ENCODE data around the gene FBLN1.
"Not testable (repeated sequence)": the region's sequence is repeated elsewhere in the genome, so short reads cannot be mapped to it uniquely, and the experiment has no call there.

Gene FBLN1

GRCh38 chr22:45537734-45538181, 35.1 kb downstream of the FBLN1 start:
- DNase-seq (ENCODE audit: low read depth, low spot score), result no peak
- H3K4me3 ChIP-seq (ENCODE audit: low read length), result no peak overlapping the region

DNA sequence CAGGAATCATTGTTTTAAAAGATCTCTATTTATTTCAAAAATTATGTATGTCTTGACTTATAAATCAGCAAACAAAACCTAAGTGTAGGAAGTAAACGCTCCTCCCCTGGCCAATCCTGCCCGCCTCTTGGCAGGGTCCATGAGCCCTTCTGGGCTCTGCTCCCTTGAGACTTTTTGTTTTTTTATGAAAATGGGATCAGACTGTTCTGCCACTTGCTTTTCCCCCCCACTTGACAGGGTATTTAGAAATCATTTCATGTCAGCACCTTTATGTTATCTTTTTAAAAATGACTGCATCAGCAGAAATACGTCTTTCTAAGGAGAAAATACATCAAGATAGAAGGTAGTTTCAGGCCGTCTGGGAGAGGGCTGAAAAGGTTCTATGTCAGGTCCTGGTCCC, 35.6 kb downstream of the FBLN1 start:
- DNase-seq (ENCODE audit: low read depth, low spot score), result no peak
- H3K4me3 ChIP-seq (ENCODE audit: low read length), result no peak overlapping the region

DNA sequence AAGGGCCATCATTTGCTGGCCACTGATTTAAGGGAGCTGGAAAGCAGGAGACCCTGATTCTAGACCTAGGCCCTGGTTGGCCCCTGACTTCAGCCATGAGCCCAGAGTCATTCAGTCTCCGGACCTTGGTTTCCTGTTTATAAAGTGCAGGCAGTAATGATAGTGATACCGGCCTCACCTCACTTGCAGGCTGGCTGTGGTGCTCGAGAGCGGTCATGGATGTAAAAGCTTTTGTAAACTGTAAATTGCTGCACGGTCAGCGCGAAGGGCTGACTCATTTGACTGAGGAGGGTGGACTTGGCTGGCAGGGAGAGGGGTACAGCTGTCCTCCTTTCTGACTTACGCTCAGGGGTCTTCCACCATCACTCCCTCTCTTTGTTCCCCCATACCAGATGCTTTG, 37.4 kb downstream of the FBLN1 start:
- DNase-seq (ENCODE audit: low read depth, low spot score), result no peak
- H3K4me3 ChIP-seq (ENCODE audit: low read length), result no peak overlapping the region

- DNase-seq (ENCODE audit: low read depth, low spot score), result no peak
- no peak overlapping the region for H3K4me3 ChIP-seq (ENCODE audit: low read length)
Measured at GRCh38 chr22:45541382-45541979, 38.8 kb downstream of the FBLN1 start.

DNA sequence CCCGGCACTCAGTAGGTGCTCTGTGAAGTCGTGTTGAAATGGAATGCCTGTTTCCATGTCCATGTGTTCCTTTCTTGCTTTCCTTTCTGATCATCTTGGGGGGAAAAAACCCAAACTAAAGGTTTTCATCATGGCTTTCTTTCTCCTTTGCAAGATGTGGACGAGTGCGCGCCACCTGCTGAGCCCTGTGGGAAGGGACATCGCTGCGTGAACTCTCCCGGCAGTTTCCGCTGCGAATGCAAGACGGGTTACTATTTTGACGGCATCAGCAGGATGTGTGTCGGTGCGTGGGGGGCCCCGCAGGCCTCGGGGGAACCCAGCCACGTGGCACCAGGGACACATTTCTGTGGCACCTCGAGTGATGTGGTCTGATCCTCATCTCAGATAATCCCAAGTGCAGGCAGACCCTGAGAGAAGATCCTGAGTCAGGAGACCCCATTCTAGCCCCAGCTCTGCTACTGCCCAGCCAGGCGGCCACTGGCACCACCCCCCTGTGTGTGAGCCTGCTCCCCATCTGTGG, 39.4 kb downstream of the FBLN1 start:
- no peak for DNase-seq (ENCODE audit: low read depth, low spot score)

DNA sequence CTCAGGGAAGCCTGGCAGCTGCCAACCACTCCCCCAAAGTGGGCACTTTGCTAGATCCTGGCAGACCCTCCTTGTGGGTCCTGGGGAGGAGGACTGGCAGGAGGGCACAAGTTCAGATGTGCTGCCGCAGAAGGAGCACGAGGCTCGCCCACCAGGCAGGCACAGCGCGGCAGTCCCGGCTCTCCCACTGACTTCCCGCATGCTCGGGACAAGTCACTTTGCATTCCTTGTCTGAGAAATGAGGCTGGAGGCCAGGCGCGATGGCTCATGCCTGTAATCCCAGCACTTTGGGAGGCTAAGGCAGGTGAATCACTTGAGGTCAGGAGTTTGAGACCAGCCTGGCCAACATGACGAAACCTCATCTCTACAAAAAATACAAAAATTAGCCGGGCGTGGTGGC, 40.1 kb downstream of the FBLN1 start:
- H3K4me3 ChIP-seq (ENCODE audit: low read length); DNase-seq (ENCODE audit: low read depth, low spot score): not testable (repeated sequence)

More for the DNA sequence above, 39.4 kb downstream of the FBLN1 start:
- no peak overlapping the region for H3K4me3 ChIP-seq (ENCODE audit: low read length)

DNA sequence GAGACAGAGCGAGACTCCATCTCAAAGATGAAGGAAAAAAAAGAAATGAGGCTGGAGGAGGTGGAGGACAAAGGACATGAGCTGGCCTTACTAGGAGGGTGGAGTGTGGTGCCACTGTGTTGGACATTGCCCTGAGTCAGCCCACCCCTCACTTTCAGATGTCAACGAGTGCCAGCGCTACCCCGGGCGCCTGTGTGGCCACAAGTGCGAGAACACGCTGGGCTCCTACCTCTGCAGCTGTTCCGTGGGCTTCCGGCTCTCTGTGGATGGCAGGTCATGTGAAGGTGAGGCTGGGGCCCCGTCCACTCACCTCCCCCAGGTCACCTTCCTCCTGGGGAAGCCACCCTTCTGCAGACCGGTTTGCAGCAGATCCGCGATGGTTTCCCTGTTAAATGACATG, 40.6 kb downstream of the FBLN1 start:
- no peak overlapping the region for H3K4me3 ChIP-seq (ENCODE audit: low read length)
- DNase-seq (ENCODE audit: low read depth, low spot score), result no peak

GRCh38 chr22:45544588-45545170, 42.0 kb downstream of the FBLN1 start:
- no peak overlapping the region for H3K4me3 ChIP-seq (ENCODE audit: low read length)
- no peak for DNase-seq (ENCODE audit: low read depth, low spot score)

DNA sequence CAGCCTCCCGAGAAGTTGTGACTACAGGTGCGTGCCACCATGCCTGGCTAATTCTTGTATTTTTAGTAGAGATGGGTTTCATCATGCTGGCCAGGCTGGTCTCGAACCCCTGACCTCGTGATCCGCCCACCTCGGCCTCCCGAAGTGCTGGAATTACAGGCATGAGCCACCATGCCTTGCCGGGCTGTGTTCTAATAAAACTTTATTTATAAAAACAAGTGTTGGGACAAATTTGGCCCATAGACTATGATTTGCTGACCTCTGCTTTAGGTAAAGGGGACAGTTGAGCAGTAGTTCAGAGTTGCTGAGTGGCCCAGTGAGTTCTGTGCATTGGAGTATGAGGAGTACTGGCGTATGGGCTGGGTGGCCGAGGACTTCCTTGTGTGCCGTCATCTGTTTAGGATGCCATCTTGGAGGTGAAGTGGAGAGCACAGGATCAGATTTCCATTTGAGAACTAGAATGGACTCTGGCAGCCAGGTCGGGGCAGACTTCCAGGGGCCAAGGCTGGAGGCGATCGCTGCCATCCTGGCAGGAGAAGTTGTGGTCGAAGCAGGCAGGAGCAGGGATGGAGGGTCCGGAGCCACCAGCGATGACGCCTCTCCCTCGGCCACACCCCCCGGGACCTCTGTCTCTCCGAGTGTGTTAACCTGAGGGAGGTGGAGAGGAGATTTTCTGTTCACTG, 43.8 kb downstream of the FBLN1 start:
- no peak overlapping the region for H3K4me3 ChIP-seq (ENCODE audit: low read length)
- no peak for DNase-seq (ENCODE audit: low read depth, low spot score)

GRCh38 chr22:45547016-45547345, 44.3 kb downstream of the FBLN1 start:
- H3K4me3 ChIP-seq (ENCODE audit: low read length), result no peak overlapping the region
- DNase-seq (ENCODE audit: low read depth, low spot score), result no peak

GRCh38 chr22:45547731-45548130, 45.0 kb downstream of the FBLN1 start:
- no peak overlapping the region for H3K4me3 ChIP-seq (ENCODE audit: low read length)
- DNase-seq (ENCODE audit: low read depth, low spot score), result no peak

- no peak for DNase-seq (ENCODE audit: low read depth, low spot score)
- H3K4me3 ChIP-seq (ENCODE audit: low read length), result no peak overlapping the region
Measured at GRCh38 chr22:45548247-45548840, 45.7 kb downstream of the FBLN1 start.

GRCh38 chr22:45548991-45549761, 46.5 kb downstream of the FBLN1 start:
- no peak for DNase-seq (ENCODE audit: low read depth, low spot score)
- H3K4me3 ChIP-seq (ENCODE audit: low read length), result no peak overlapping the region

GRCh38 chr22:45549762-45550378, 47.2 kb downstream of the FBLN1 start:
- H3K4me3 ChIP-seq (ENCODE audit: low read length), result no peak overlapping the region
- no peak for DNase-seq (ENCODE audit: low read depth, low spot score)

DNA sequence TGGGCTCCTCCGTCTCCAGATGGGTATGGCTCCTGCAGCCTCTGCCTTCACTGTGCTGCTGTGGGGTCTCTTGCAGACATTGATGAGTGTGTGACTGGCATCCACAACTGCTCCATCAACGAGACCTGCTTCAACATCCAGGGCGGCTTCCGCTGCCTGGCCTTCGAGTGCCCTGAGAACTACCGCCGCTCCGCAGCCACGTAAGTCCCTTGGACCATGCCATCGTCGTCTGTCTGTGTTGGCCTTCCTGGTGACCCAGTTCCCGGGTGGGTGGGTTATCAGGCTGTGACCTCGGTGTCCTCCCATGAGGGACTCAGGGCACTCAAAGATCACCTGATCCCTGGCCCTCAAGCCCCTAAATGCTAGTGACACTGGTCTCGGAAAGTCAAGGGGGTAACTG, 47.7 kb downstream of the FBLN1 start:
- H3K4me3 ChIP-seq (ENCODE audit: low read length), result no peak overlapping the region
- no peak for DNase-seq (ENCODE audit: low read depth, low spot score)

DNA sequence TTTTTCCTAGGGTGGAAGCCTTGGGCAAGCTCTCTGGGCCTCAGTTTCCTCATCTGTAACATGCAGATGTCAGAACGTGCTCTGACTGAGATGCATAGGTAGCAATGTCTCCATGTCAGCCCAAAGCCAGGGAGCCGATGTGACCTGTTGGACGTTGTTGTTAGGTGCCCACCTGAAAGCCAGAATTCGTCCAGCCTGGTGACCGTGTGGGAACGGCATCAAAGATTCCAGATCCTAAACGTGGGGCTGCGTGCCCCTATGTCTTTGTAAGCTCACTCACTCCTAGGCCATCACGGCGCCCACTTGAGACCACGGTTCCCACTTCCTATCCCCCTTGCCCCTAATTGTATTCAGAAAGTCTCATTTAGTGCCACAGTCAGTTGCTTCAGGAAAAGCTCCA, 48.2 kb downstream of the FBLN1 start:
- DNase-seq (ENCODE audit: low read depth, low spot score), result no peak
- no peak overlapping the region for H3K4me3 ChIP-seq (ENCODE audit: low read length)

GRCh38 chr22:45551310-45552016, 48.8 kb downstream of the FBLN1 start:
- no peak for DNase-seq (ENCODE audit: low read depth, low spot score)
- H3K4me3 ChIP-seq (ENCODE audit: low read length), result no peak overlapping the region

- no peak overlapping the region for H3K4me3 ChIP-seq (ENCODE audit: low read length)
- DNase-seq (ENCODE audit: low read depth, low spot score), result no peak
Measured at GRCh38 chr22:45552017-45552411, 49.3 kb downstream of the FBLN1 start.
